Testis (tissue), 3 donors: ENCODE data around the gene POLR2B. TPM values are rescaled to one million over a fixed set of nuclear protein-coding genes. Genes with fewer than 3 reads are reported as not detected.
A peak's percentile ranks its signal among the peaks of the same experiment; 100 is the strongest.

ENCODE experiments used
- DNase-seq: peaks from one replicate; pipeline ENCODE4 v3.0.0-alpha.2; 2019
- H3K27ac ChIP-seq, 2 donors: fragments of 200-600 bp; sonication (generic); one replicate each; pipeline ENCODE4 v1.5.1; 2019
- H3K27me3 ChIP-seq: fragments of 200-600 bp; sonication (generic); one replicate; pipeline ENCODE4 v1.5.1; 2019
- H3K36me3 ChIP-seq: fragments of 200-600 bp; sonication (generic); one replicate; pipeline ENCODE4 v1.5.1; 2017; ENCODE audit warnings: low read depth; ENCODE audit errors: missing control alignments
- H3K4me1 ChIP-seq: fragments of 200-600 bp; sonication (generic); one replicate; pipeline ENCODE4 v1.5.1; 2019
- H3K4me3 ChIP-seq, 2 donors: fragments of 200-600 bp; sonication (generic); one replicate each; pipeline ENCODE4 v1.5.1; 2017 to 2019
- H3K9me3 ChIP-seq: fragments of 200-600 bp; sonication (generic); one replicate; pipeline ENCODE4 v1.5.1; 2017
- POLR2A ChIP-seq: fragments of 450-650 bp; IDR thresholded peaks from one replicate; pipeline ENCODE4 v1.6.1; 2017; ENCODE audit warnings: antibody characterized with exemption, mild to moderate bottlenecking, moderate library complexity
- WGBS, 2 donors: methylation state at CpG; one replicate each; pipeline ENCODE4 v1.1.5; 2018; 5-methylcytosine and 5-hydroxymethylcytosine counted together
- intact Hi-C: fragments of 100-400 bp; cut with DNase I; formaldehyde crosslinking; loops from one replicate; pipeline ENCODE4 v1.15.1; 2023; ENCODE audit warnings: low total_unique reads
- polyA plus RNA-seq: library from polyadenylated mRNA; stranded (reverse); fragments of 350-450 nt; fragmentation: Illumina TruSeq; extraction: RNeasy Lipid Tissue Mini Kit (QIAGEN cat#74804); gene quantifications from one replicate; pipeline ENCODE4 v1.2.3, GENCODE V29; 2014; ENCODE audit warnings: low read depth, low replicate concordance; ENCODE audit not compliant: insufficient read depth
- total RNA-seq, 2 donors: library from RNA; depleted of rRNA; stranded (reverse); fragments of >200 nt; gene quantifications; one replicate each; pipeline ENCODE4 v1.2.3, GENCODE V29; 2016
- TF ChIP-seq, protein P1 (sequence below), 3 experiments: fragments of 450-650 bp in 2 of 3; fragments of 200-600 bp in 1 of 3; sonication (generic) in 1 of 3; IDR thresholded peaks; one replicate each; pipeline ENCODE4 v1.5.1; 2016 to 2019; ENCODE audit warnings: antibody characterized with exemption in 3 of 3, mild to moderate bottlenecking in 2 of 3, moderate library complexity in 1 of 3

Gene POLR2B
- total and polyA plus RNA-seq, 3 donors from 2014 or later, result 81.8 to 104 (median 81.8) TPM

- H3K27me3 ChIP-seq, result no peaks in the 10 kb centered on the region
- H3K36me3 ChIP-seq, result no peaks in the 10 kb centered on the region
- intact Hi-C loops, result loop anchor here (5.0 kb wide), 1 partner anchor 70 kb away; the partner anchor contains the start of gene REST
- peak within 1 kb of the TSS; percentile 92 to 97 for H3K4me3 ChIP-seq
- DNase-seq, result peak; percentile 99
- WGBS, 2 donors, result 0 to 1% methylated on average over 39 to 51 of the region's 51 CpGs
- H3K27ac ChIP-seq, result peak within 1 kb of the TSS; percentile 73 to 93
- H3K9me3 ChIP-seq, result no peaks in the 10 kb centered on the region
- no peak for TF ChIP-seq POLR2A
- TF ChIP-seq, protein P1, sequence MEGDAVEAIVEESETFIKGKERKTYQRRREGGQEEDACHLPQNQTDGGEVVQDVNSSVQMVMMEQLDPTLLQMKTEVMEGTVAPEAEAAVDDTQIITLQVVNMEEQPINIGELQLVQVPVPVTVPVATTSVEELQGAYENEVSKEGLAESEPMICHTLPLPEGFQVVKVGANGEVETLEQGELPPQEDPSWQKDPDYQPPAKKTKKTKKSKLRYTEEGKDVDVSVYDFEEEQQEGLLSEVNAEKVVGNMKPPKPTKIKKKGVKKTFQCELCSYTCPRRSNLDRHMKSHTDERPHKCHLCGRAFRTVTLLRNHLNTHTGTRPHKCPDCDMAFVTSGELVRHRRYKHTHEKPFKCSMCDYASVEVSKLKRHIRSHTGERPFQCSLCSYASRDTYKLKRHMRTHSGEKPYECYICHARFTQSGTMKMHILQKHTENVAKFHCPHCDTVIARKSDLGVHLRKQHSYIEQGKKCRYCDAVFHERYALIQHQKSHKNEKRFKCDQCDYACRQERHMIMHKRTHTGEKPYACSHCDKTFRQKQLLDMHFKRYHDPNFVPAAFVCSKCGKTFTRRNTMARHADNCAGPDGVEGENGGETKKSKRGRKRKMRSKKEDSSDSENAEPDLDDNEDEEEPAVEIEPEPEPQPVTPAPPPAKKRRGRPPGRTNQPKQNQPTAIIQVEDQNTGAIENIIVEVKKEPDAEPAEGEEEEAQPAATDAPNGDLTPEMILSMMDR (IDR thresholded peaks at IDR 0.05), result no peak
- H3K4me1 ChIP-seq, result peaks cover 16% of the 10 kb centered on the region
Observed at GRCh38 chr4:56977321-56978012, 1.2 kb upstream of the POLR2B start, which contains the start of gene NOA1. Gene NOA1, minus strand, starts transcription at chr4:56977606. Its CDS starts 21 bp downstream, at chr4:56977585.

DNA sequence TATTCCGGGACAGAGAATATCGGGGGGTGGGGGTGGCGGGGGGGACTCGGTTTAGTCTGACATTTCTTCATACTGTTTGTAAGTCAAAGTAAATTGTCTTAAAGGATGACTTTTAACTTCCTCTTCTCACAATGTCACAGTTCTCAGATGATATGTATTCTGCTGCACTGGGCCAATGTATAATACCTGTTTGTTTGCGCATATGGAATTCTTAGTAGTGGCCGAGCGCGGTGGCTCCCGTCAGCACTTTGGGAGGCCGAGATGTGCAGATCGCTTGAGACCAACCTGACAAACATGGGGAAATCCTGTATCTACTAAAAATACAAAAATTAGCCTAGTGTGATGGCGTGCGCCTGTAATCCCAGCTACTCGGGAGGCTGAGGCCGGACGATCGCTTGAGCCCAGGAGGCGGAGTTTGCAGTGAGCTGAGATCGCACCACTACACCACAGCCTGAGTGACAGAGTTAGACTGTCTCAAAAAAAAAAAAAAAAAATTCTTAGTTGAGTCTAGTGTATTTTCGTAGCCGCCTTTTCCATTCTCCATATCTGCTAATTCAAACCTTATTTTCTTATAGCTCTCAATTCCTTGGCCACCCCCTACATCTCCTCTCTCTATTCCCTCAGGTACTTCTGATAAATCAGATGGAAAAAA lies 851 bp downstream of the POLR2B start:
- intact Hi-C loops, result loop anchor here (5.0 kb wide), 1 partner anchor 72 kb away; the partner anchor contains the start of gene REST
- peak; percentile 30 for DNase-seq

GRCh38 chr4:56981795-56982201 lies 3.1 kb downstream of the POLR2B start:
- H3K4me1 ChIP-seq, result no peaks in the 10 kb centered on the region
- intact Hi-C loops, result no loop called here
- TF ChIP-seq, protein P1 (IDR thresholded peaks at IDR 0.05), result no peak
- no peak for TF ChIP-seq POLR2A
- H3K27ac ChIP-seq, result no peak overlapping the region
- no peak overlapping the region for H3K4me3 ChIP-seq
- no peaks in the 10 kb centered on the region for H3K36me3 ChIP-seq
- DNase-seq, result no peak
- 79% methylated on average over 4 of the region's 4 CpGs for WGBS, 2 donors
- no peaks in the 10 kb centered on the region for H3K27me3 ChIP-seq
- H3K9me3 ChIP-seq, result no peaks in the 10 kb centered on the region

More for the DNA sequence above, 851 bp downstream of the POLR2B start:
- H3K4me3 ChIP-seq, result peak overlapping the region; percentile 92 to 97
- H3K4me1 ChIP-seq, result peaks cover 16% of the 10 kb centered on the region
- WGBS, 2 donors, result 8 to 10% methylated on average over 21 of the region's 21 CpGs
- TF ChIP-seq, protein P1 (IDR thresholded peaks at IDR 0.05), result no peak
- no peak for TF ChIP-seq POLR2A
- H3K36me3 ChIP-seq, result no peaks in the 10 kb centered on the region
- no peaks in the 10 kb centered on the region for H3K9me3 ChIP-seq
- peak overlapping the region in 1 of 2 donors; percentile 93 for H3K27ac ChIP-seq
- no peaks in the 10 kb centered on the region for H3K27me3 ChIP-seq

- no peak overlapping the region for H3K27ac ChIP-seq
- no peak overlapping the region for H3K4me3 ChIP-seq
- no peaks in the 10 kb centered on the region for H3K4me1 ChIP-seq
- DNase-seq, result no peak
- no peaks in the 10 kb centered on the region for H3K27me3 ChIP-seq
- H3K36me3 ChIP-seq, result no peaks in the 10 kb centered on the region
- 88 to 90% methylated on average over 1 of the region's 1 CpG for WGBS, 2 donors
- intact Hi-C loops, result no loop called here
- TF ChIP-seq, protein P1 (IDR thresholded peaks at IDR 0.05), result no peak
- TF ChIP-seq POLR2A, result no peak
- no peaks in the 10 kb centered on the region for H3K9me3 ChIP-seq
Observed at GRCh38 chr4:56986192-56986591, 7.5 kb downstream of the POLR2B start.
